Caco-2 (cell line): ENCODE results near the gene TIRAP. TPM values are rescaled to one million over a fixed set of nuclear protein-coding genes. Genes with fewer than 3 reads are reported as not detected.

ENCODE experiments used
- BruUV-seq: library from RNA; stranded (reverse); fragments of 400-500 nt; replicated peaks from 2 replicates; lab custom pipeline; 2021; lab: Mats Ljungman, UMichigan
- CTCF ChIA-PET: fragments of 300-600 bp; sonication (Branson Sonifier 250); formaldehyde crosslinking; loops from one replicate; lab custom pipeline; 2022; ENCODE audit warnings: antibody characterized with exemption; lab: Charles Lee
- POLR2A ChIA-PET: fragments of 300-600 bp; sonication (Branson Sonifier 250); formaldehyde crosslinking; loops from one replicate; lab custom pipeline; 2022; ENCODE audit warnings: antibody characterized with exemption; lab: Charles Lee
- DNase-seq, 2 experiments: peaks; one replicate each; pipeline versions ENCODE4 v3.0.0 to v3.0.0-alpha.2; 2020 to 2022
- H3K27me3 ChIP-seq: replicated peaks from 2 replicates; pipeline ENCODE4 v1.6.0; 2011; ENCODE audit warnings: low read length; ENCODE audit not compliant: control insufficient read depth, insufficient read depth
- H3K36me3 ChIP-seq: 2 replicates; pipeline ENCODE4 v1.5.1; 2011; ENCODE audit warnings: low read length; ENCODE audit not compliant: control insufficient read depth, insufficient read depth
- H3K4me1 ChIP-seq: fragments of 250-450 bp; sonication (Bioruptor Pico); 2 replicates; pipeline ENCODE4 v1.5.1; 2020; ENCODE audit warnings: mild to moderate bottlenecking
- H3K4me3 ChIP-seq: 2 replicates; pipeline ENCODE4 v1.5.1; 2011; ENCODE audit warnings: low read depth, mild to moderate bottlenecking, control low read depth, low read length
- H3K9me3 ChIP-seq: fragments of 250-450 bp; sonication (Bioruptor Pico); 2 replicates; pipeline ENCODE4 v1.5.1; 2020; ENCODE audit warnings: mild to moderate bottlenecking, moderate library complexity
- H3K27ac Mint-ChIP-seq: one replicate; pipeline ENCODE4 v1.8.0; 2022; ENCODE audit warnings: mixed read lengths; ENCODE audit not compliant: unreplicated experiment
- H3K27me3 Mint-ChIP-seq: one replicate; pipeline ENCODE4 v1.8.0; 2022; ENCODE audit warnings: mixed read lengths; ENCODE audit not compliant: insufficient read depth, unreplicated experiment
- H3K36me3 Mint-ChIP-seq: one replicate; pipeline ENCODE4 v1.8.0; 2022; ENCODE audit warnings: mild to moderate bottlenecking, mixed read lengths; ENCODE audit not compliant: insufficient read depth, unreplicated experiment
- H3K4me1 Mint-ChIP-seq: one replicate; pipeline ENCODE4 v1.8.0; 2022; ENCODE audit warnings: low read depth, mixed read lengths; ENCODE audit not compliant: unreplicated experiment
- H3K4me3 Mint-ChIP-seq: one replicate; pipeline ENCODE4 v1.8.0; 2022; ENCODE audit warnings: mild to moderate bottlenecking, moderate library complexity, mixed read lengths; ENCODE audit not compliant: unreplicated experiment
- H3K9me3 Mint-ChIP-seq: one replicate; pipeline ENCODE4 v1.8.0; 2022; ENCODE audit warnings: mixed read lengths; ENCODE audit not compliant: unreplicated experiment
- CTCF ChIP-seq, 2 experiments: fragments of 200-600 bp in 1 of 2; IDR thresholded peaks; 1 replicate in 1 of 2; 2 replicates in 1 of 2; pipeline versions ENCODE4 v1.5.1 to v1.8.0; 2011 to 2022; ENCODE audit warnings: antibody characterized with exemption in 1 of 2, control low read depth in 1 of 2, inconsistent platforms in 1 of 2, low read depth in 1 of 2, low read length in 1 of 2, mild to moderate bottlenecking in 1 of 2, moderate library complexity in 1 of 2; ENCODE audit not compliant: insufficient read depth in 1 of 2, severe bottlenecking in 1 of 2, unreplicated experiment in 1 of 2
- intact Hi-C: fragments of 100-400 bp; cut with micrococcal nuclease; formaldehyde crosslinking; loops from one replicate; pipeline ENCODE4 v1.10.0; 2022; ENCODE audit not compliant: unreplicated experiment
- total RNA-seq: library from RNA; stranded (reverse); gene quantifications from 2 replicates; pipeline ENCODE4 v1.2.3, GENCODE V29; 2022

TIRAP gene
- total RNA-seq, 1 experiment from 2014 or later, result 25.1 TPM

- Mint-ChIP-seq H3K4me3 (no peak overlapping the region), H3K27ac (no peak overlapping the region), H3K36me3 (peaks cover 10% of the 10 kb centered on the region), H3K27me3 (no peaks in the 10 kb centered on the region), H3K9me3 (no peaks in the 10 kb centered on the region), H3K4me1 (peaks cover 11% of the 10 kb centered on the region)
- CTCF ChIA-PET, result no interaction called here
- Histone ChIP-seq H3K9me3 (no peaks in the 10 kb centered on the region), H3K4me3 (no peak overlapping the region), H3K4me1 (peaks cover 17% of the 10 kb centered on the region; the same call in 1 of the 2 replicates), H3K36me3 (peaks cover 1% of the 10 kb centered on the region; the same call in 1 of the 2 replicates), H3K27me3 (no peaks in the 10 kb centered on the region)
- TF ChIP-seq CTCF (IDR thresholded peaks at IDR 0.05; ENCODE audit: insufficient read depth in 1 of 2, low read depth in 1 of 2, low read length in 1 of 2, severe bottlenecking in 1 of 2, unreplicated experiment in 1 of 2), result no peak
- no TSS peak for BruUV-seq
- DNase-seq, result no peak
- POLR2A ChIA-PET, result no interaction called here
- intact Hi-C loops, result no loop called here
These were observed 52.5 kb downstream of the TIRAP start for GRCh38 chr11:126335463-126335760.

GRCh38 chr11:126336138-126336541, 53.2 kb downstream of the TIRAP start:
- Histone ChIP-seq H3K4me1 (peaks cover 17% of the 10 kb centered on the region; the same call in 1 of the 2 replicates), H3K9me3 (no peaks in the 10 kb centered on the region), H3K36me3 (peaks cover 1% of the 10 kb centered on the region; the same call in 1 of the 2 replicates), H3K4me3 (no peak overlapping the region), H3K27me3 (no peaks in the 10 kb centered on the region)
- POLR2A ChIA-PET, result no interaction called here
- Mint-ChIP-seq H3K27ac (no peak overlapping the region), H3K9me3 (no peaks in the 10 kb centered on the region), H3K4me1 (peaks cover 11% of the 10 kb centered on the region), H3K4me3 (no peak overlapping the region), H3K36me3 (peaks cover 10% of the 10 kb centered on the region), H3K27me3 (no peaks in the 10 kb centered on the region)
- CTCF ChIA-PET, result interaction anchor here (1.6 kb wide), 1 partner anchor 26 kb away, joined by 3 read pairs; no protein-coding TSS in a partner anchor
- TF ChIP-seq CTCF (IDR thresholded peaks at IDR 0.05; ENCODE audit: insufficient read depth in 1 of 2, low read depth in 1 of 2, low read length in 1 of 2, severe bottlenecking in 1 of 2, unreplicated experiment in 1 of 2), result no peak
- no peak for DNase-seq
- intact Hi-C loops, result no loop called here
- BruUV-seq, result no TSS peak

GRCh38 chr11:126336671-126337101, 53.8 kb downstream of the TIRAP start:
- intact Hi-C loops, result no loop called here
- DNase-seq, result no peak
- peaks cover 1% of the 10 kb centered on the region; the same call in 1 of the 2 replicates for H3K36me3 ChIP-seq
- ChIA-PET POLR2A (no interaction called here), CTCF (interaction anchor here (1.6 kb wide), 1 partner anchor 27 kb away, joined by 3 read pairs; no protein-coding TSS in a partner anchor)
- H3K9me3 Mint-ChIP-seq, result no peaks in the 10 kb centered on the region
- TF ChIP-seq CTCF (IDR thresholded peaks at IDR 0.05; ENCODE audit: insufficient read depth in 1 of 2, low read depth in 1 of 2, low read length in 1 of 2, severe bottlenecking in 1 of 2, unreplicated experiment in 1 of 2), result no peak
- no peaks in the 10 kb centered on the region for H3K9me3 ChIP-seq
- no TSS peak for BruUV-seq
- H3K27me3 Mint-ChIP-seq, result no peaks in the 10 kb centered on the region
- no peak overlapping the region for H3K27ac Mint-ChIP-seq
- H3K4me3 ChIP-seq, result no peak overlapping the region
- no peak overlapping the region for H3K4me3 Mint-ChIP-seq
- peaks cover 17% of the 10 kb centered on the region; the same call in 1 of the 2 replicates for H3K4me1 ChIP-seq
- peaks cover 10% of the 10 kb centered on the region for H3K36me3 Mint-ChIP-seq
- no peaks in the 10 kb centered on the region for H3K27me3 ChIP-seq
- H3K4me1 Mint-ChIP-seq, result peaks cover 11% of the 10 kb centered on the region
